ENCODE data around the gene UBR4. TPM values are rescaled to one million over a fixed set of nuclear protein-coding genes. Genes with fewer than 3 reads are reported as not detected.

Gene UBR4
- total and polyA plus RNA-seq, 2 of the 8 experiments (the other 6 are each of a cell fraction or from before 2014, with no cell fraction given) = 139 to 152 TPM

GRCh38 chr1:19190468-19190867 lies 19.6 kb downstream of the UBR4 start:
- no peak overlapping the region for H3K18ac ChIP-seq (ENCODE audit: extremely low read depth, low read length)
- no peak for TF ChIP-seq USF2 (IDR thresholded peaks at IDR 0.05; ENCODE audit: low read length)
- TF ChIP-seq TBP (IDR thresholded peaks at IDR 0.05; ENCODE audit: low read depth, low read length) = no peak
- no peak for TF ChIP-seq CHD2 (IDR thresholded peaks at IDR 0.05; ENCODE audit: low read length)
- no peak overlapping the region for H2AK5ac ChIP-seq (ENCODE audit: low read depth, low read length)
- H3K4me2 ChIP-seq (ENCODE audit: insufficient read depth in 1 of 2, low read depth in 2 of 2, low read length in 2 of 2) = no peak overlapping the region; a peak in 1 of 4 replicates
- no peak overlapping the region for H4K8ac ChIP-seq (ENCODE audit: extremely low read depth, insufficient read depth, low read length)
- no peaks in the 10 kb centered on the region for H3K27me3 ChIP-seq (replicated peaks in 1 of 4; ENCODE audit: control insufficient read depth in 3 of 4, extremely low read depth in 1 of 4, insufficient read depth in 3 of 4, low read length in 3 of 4)
- no peak for FAIRE-seq
- no peak overlapping the region for H3K4ac ChIP-seq (replicated peaks; ENCODE audit: insufficient read length, low read depth, low read length)
- H3K56ac ChIP-seq (replicated peaks; ENCODE audit: insufficient read length, low read depth, low read length) = no peak overlapping the region
- no peaks in the 10 kb centered on the region for H3K79me1 ChIP-seq (ENCODE audit: low read depth, low read length)
- peaks cover 23 to 76% (median 58%) of the 10 kb centered on the region in 4 experiments for H3K36me3 ChIP-seq (ENCODE audit: control insufficient read depth in 2 of 4, insufficient read depth in 4 of 4, low read length in 3 of 4)
- H4K20me1 ChIP-seq (replicated peaks in 1 of 2; ENCODE audit: control insufficient read depth in 1 of 2, insufficient read depth in 2 of 2, low read length in 2 of 2) = peaks cover 0 to 9% of the 10 kb centered on the region in 2 experiments
- ChIA-PET CTCF (ENCODE audit: partially characterized antibody) (interaction anchor here (0.7 kb wide), 1 partner anchor 77 kb away, joined by 4 read pairs; no protein-coding TSS in a partner anchor), POLR2A (ENCODE audit: partially characterized antibody) (interaction anchor here (1.0 to 1.4 kb wide), 2 partner anchors 19 to 20 kb away, joined by 3 to 4 read pairs; no protein-coding TSS in a partner anchor)
- H3K9me3 ChIP-seq (ENCODE audit: insufficient read depth in 2 of 2, low read depth in 1 of 2, low read length in 1 of 2) = no peaks in the 10 kb centered on the region
- H3K79me2 ChIP-seq (ENCODE audit: control insufficient read depth in 1 of 2, insufficient read depth in 2 of 2, low read length in 2 of 2) = peaks cover 0 to 5% of the 10 kb centered on the region in 2 experiments; a peak in 1 of 4 replicates
- H3K14ac ChIP-seq (ENCODE audit: insufficient read length) = no peak overlapping the region
- H3K4me3 ChIP-seq (ENCODE audit: extremely low read depth in 1 of 4, insufficient read depth in 2 of 4, low read depth in 3 of 4, low read length in 4 of 4) = no peak overlapping the region
- H2BK120ac ChIP-seq (replicated peaks; ENCODE audit: low read depth, low read length) = no peak overlapping the region
- 87% methylated on average over 4 of the region's 4 CpGs; no CpG with 5 or more reads in 1 of the 2 experiments for WGBS, 2 experiments (ENCODE audit: extremely low coverage in 1 of 2, insufficient coverage in 1 of 2, insufficient read length in 1 of 2, insufficient replicate concordance in 2 of 2, low coverage in 1 of 2, low lambda C conversion rate in 2 of 2, missing lambda C conversion rate in 1 of 2)
- no peak overlapping the region for H2AFZ ChIP-seq (ENCODE audit: low read length)
- peaks cover 4% of the 10 kb centered on the region; the same call in 1 of the 2 replicates for H3K23me2 ChIP-seq (ENCODE audit: low read depth, low read length)
- no peak overlapping the region for H2BK20ac ChIP-seq (ENCODE audit: low read length)
- H3K27ac ChIP-seq (ENCODE audit: low read depth, low read length) = no peak overlapping the region
- no peak overlapping the region for H2BK5ac ChIP-seq (ENCODE audit: low read depth, low read length)
- no peak overlapping the region for H3K9ac ChIP-seq (replicated peaks in 1 of 4; ENCODE audit: extremely low read depth in 1 of 4, low read depth in 3 of 4, low read length in 3 of 4)
- no peak overlapping the region for H4K5ac ChIP-seq (ENCODE audit: insufficient read length, low read depth, low read length)
- H4K91ac ChIP-seq (replicated peaks; ENCODE audit: insufficient read length, low read length) = no peak overlapping the region
- H3K23ac ChIP-seq (ENCODE audit: insufficient read length) = no peak overlapping the region
- no peak overlapping the region for H2BK15ac ChIP-seq (ENCODE audit: low read length)
- no peak for DNase-seq (ENCODE audit: low read depth in 1 of 2, low spot score in 2 of 2)
- no peak overlapping the region for H2BK12ac ChIP-seq (ENCODE audit: low read depth, low read length)
- H3K4me1 ChIP-seq (replicated peaks in 1 of 4; ENCODE audit: control insufficient read depth in 3 of 4, insufficient read depth in 4 of 4, low read length in 3 of 4) = peaks cover 0 to 2% (median 0%) of the 10 kb centered on the region in 4 experiments; a peak in 1 of 7 replicates
